DND-41 (cell line): Measurements from ENCODE around the gene GPN1.

Experiments used
- ATAC-seq: fragments of 200-7000 bp; cut with Tn5 transposase; 3 replicates; pipeline ENCODE4 v1.9.1; 2021; ENCODE audit warnings: low read depth; ENCODE audit not compliant: insufficient read depth
- DNase-seq: peaks from one replicate; pipeline ENCODE4 v3.0.0-alpha.2; 2020
- H2AFZ ChIP-seq: 2 replicates; pipeline ENCODE4 v1.6.0; 2012; ENCODE audit warnings: low read depth, low read length
- H3K27ac ChIP-seq: 2 replicates; pipeline ENCODE4 v1.5.1; 2012; ENCODE audit warnings: low read length, inconsistent platforms
- H3K27me3 ChIP-seq: fragments of 200-600 bp; sonication (generic); 2 replicates; pipeline ENCODE4 v1.6.0; 2012; ENCODE audit warnings: low read length, mild to moderate bottlenecking, inconsistent platforms; ENCODE audit not compliant: insufficient read depth, poor library complexity
- H3K36me3 ChIP-seq: 2 replicates; pipeline ENCODE4 v1.5.1; 2012; ENCODE audit warnings: low read length, inconsistent platforms; ENCODE audit not compliant: insufficient read depth
- H3K4me1 ChIP-seq: 2 replicates; pipeline ENCODE4 v1.5.1; 2012; ENCODE audit warnings: mild to moderate bottlenecking, low read length; ENCODE audit not compliant: insufficient read depth
- H3K4me2 ChIP-seq: 2 replicates; pipeline ENCODE4 v1.6.0; 2012; ENCODE audit warnings: mild to moderate bottlenecking, moderate library complexity, low read length, inconsistent platforms; ENCODE audit not compliant: insufficient read depth
- H3K4me3 ChIP-seq, 2 experiments: fragments of 200-600 bp in 1 of 2; shearing (Covaris generic) in 1 of 2; 2 replicates each; pipeline ENCODE4 v1.5.1; 2012 to 2016; ENCODE audit warnings: inconsistent platforms in 2 of 2, low read length in 2 of 2, mild to moderate bottlenecking in 2 of 2, low read depth in 1 of 2, moderate library complexity in 1 of 2
- H3K79me2 ChIP-seq: 2 replicates; pipeline ENCODE4 v1.6.0; 2012; ENCODE audit warnings: low read length, inconsistent platforms; ENCODE audit not compliant: insufficient read depth
- H3K9ac ChIP-seq: 2 replicates; pipeline ENCODE4 v1.6.0; 2012; ENCODE audit warnings: low read depth, mild to moderate bottlenecking, inconsistent platforms, low read length, moderate library complexity
- H3K9me3 ChIP-seq: 2 replicates; pipeline ENCODE4 v1.5.1; 2012; ENCODE audit warnings: low read length, moderate library complexity, mild to moderate bottlenecking, inconsistent platforms; ENCODE audit not compliant: insufficient read depth, severe bottlenecking
- H4K20me1 ChIP-seq: 2 replicates; pipeline ENCODE4 v1.6.0; 2012; ENCODE audit warnings: low read length; ENCODE audit not compliant: insufficient read depth
- EZH2 ChIP-seq: IDR thresholded peaks from 3 replicates; pipeline ENCODE4 v1.6.1; 2012; ENCODE audit warnings: borderline replicate concordance, low read depth, mild to moderate bottlenecking, moderate library complexity, low read length, inconsistent platforms; ENCODE audit not compliant: severe bottlenecking
- TF ChIP-seq, protein P1 (sequence below): IDR thresholded peaks from 2 replicates; pipeline ENCODE4 v1.5.1; 2012; ENCODE audit warnings: borderline replicate concordance, low read length, moderate library complexity, mild to moderate bottlenecking; ENCODE audit not compliant: poor library complexity, severe bottlenecking; ENCODE audit errors: extremely low read depth

Gene GPN1

GRCh38 chr2:27671235-27671634 is 42.4 kb downstream of the GPN1 start:
- peaks cover 53% of the 10 kb centered on the region for H3K36me3 ChIP-seq
- H4K20me1 ChIP-seq = no peaks in the 10 kb centered on the region
- H3K79me2 ChIP-seq = no peaks in the 10 kb centered on the region
- no peak overlapping the region for H3K4me2 ChIP-seq
- ATAC-seq = no peak
- no peak overlapping the region for H3K4me3 ChIP-seq
- no peak overlapping the region for H2AFZ ChIP-seq
- no peaks in the 10 kb centered on the region for H3K27me3 ChIP-seq
- DNase-seq = no peak
- H3K27ac ChIP-seq = no peak overlapping the region
- no peaks in the 10 kb centered on the region; the same call in 1 of the 2 replicates for H3K4me1 ChIP-seq
- no peak overlapping the region for H3K9ac ChIP-seq
- no peaks in the 10 kb centered on the region for H3K9me3 ChIP-seq
- TF ChIP-seq, protein P1, sequence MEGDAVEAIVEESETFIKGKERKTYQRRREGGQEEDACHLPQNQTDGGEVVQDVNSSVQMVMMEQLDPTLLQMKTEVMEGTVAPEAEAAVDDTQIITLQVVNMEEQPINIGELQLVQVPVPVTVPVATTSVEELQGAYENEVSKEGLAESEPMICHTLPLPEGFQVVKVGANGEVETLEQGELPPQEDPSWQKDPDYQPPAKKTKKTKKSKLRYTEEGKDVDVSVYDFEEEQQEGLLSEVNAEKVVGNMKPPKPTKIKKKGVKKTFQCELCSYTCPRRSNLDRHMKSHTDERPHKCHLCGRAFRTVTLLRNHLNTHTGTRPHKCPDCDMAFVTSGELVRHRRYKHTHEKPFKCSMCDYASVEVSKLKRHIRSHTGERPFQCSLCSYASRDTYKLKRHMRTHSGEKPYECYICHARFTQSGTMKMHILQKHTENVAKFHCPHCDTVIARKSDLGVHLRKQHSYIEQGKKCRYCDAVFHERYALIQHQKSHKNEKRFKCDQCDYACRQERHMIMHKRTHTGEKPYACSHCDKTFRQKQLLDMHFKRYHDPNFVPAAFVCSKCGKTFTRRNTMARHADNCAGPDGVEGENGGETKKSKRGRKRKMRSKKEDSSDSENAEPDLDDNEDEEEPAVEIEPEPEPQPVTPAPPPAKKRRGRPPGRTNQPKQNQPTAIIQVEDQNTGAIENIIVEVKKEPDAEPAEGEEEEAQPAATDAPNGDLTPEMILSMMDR = no peak
- no peak for TF ChIP-seq EZH2

DNA sequence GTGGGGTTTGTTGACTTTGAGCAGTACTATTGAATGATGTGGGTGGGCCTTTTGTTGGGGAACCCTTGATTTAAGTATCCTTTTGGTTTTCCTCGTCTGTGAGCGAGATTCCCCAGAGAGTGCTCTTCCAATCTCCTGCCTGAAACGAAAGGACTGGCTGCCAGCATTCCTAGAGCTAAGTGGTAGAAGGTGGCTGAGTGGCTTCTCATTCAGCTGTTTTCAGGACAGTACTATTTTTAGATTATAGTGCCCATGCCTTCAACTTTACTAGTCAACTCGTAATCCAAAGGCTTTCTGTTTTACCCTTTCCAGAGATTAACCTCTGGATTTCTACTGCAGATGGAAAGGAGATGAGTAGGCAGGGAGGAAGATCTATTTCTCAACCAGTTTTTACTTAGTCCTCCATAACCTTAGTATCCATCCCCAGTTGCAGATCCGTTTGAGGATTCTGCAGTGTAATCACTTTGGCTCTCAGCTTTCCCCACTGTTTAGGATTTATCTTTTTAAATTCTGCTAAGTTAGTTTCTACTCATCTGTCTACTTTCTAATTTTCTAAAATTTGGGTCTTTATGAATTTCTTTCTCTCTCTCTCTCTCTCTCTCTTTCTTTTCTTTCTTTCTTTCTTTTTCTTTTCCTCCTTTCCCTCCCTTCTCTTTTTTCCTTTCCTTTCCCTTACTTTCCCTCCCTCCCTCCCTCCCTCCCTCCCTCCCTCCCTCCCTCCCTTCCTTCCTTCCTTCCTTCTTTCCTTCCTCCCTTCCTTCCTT is 44.1 kb downstream of the GPN1 start:
- H3K4me2 ChIP-seq = no peak overlapping the region
- no peaks in the 10 kb centered on the region for H3K79me2 ChIP-seq
- H3K9me3 ChIP-seq = no peaks in the 10 kb centered on the region
- ATAC-seq (no peak), DNase-seq (no peak)
- H2AFZ ChIP-seq = no peak overlapping the region
- H3K4me1 ChIP-seq = no peaks in the 10 kb centered on the region
- no peak overlapping the region for H3K27ac ChIP-seq
- no peaks in the 10 kb centered on the region for H3K27me3 ChIP-seq
- no peaks in the 10 kb centered on the region for H4K20me1 ChIP-seq
- H3K4me3 ChIP-seq = no peak overlapping the region
- peaks cover 60% of the 10 kb centered on the region for H3K36me3 ChIP-seq
- TF ChIP-seq EZH2 = no peak
- TF ChIP-seq, protein P1 = no peak
- no peak overlapping the region for H3K9ac ChIP-seq

DNA sequence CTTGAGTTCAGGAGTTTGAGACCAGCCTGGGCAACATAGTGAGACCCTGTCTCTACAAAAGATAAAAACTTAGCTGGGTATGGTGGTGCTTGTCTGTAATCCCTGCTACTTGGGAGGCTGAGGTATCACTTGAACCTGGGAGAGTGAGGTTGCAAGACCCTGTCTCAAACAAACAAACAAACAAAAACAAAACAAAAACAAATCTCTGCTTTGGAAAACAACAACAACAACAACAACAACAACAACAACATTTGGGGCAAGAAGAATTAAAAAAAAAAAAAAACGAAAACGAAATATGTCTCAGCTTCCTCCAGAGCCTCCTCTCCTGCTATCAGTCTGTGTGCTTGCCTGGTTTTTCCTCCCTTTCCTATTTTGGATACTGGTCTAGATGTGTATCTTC is 51.7 kb downstream of the GPN1 start:
- no peaks in the 10 kb centered on the region for H4K20me1 ChIP-seq
- no peaks in the 10 kb centered on the region for H3K4me1 ChIP-seq
- no peaks in the 10 kb centered on the region for H3K27me3 ChIP-seq
- no peak overlapping the region for H2AFZ ChIP-seq
- H3K4me3 ChIP-seq = no peak overlapping the region
- DNase-seq (no peak), ATAC-seq (no peak)
- H3K9me3 ChIP-seq = no peaks in the 10 kb centered on the region
- H3K79me2 ChIP-seq = no peaks in the 10 kb centered on the region
- H3K4me2 ChIP-seq = no peak overlapping the region
- TF ChIP-seq, protein P1 = no peak
- no peak for TF ChIP-seq EZH2
- H3K27ac ChIP-seq = no peak overlapping the region
- peaks cover 75% of the 10 kb centered on the region for H3K36me3 ChIP-seq
- no peak overlapping the region for H3K9ac ChIP-seq
